Ascending aorta (tissue), 2 donors: ENCODE data around the gene SLC6A8. TPM values are rescaled to one million over a fixed set of nuclear protein-coding genes. Genes with fewer than 3 reads are reported as not detected.
"Not testable (repeated sequence)": the region's sequence is repeated elsewhere in the genome, so short reads cannot be mapped to it uniquely, and the experiment has no call there.

Experiments used
- DNase-seq, 2 donors: peaks; one replicate each; pipeline ENCODE4 v3.0.0-alpha.2; 2019; ENCODE audit warnings: low spot score in 2 of 2
- H3K27ac ChIP-seq, 2 donors: fragments of 200-600 bp; sonication (generic); one replicate each; pipeline ENCODE4 v1.5.1; 2016 to 2017; ENCODE audit warnings: mild to moderate bottlenecking in 1 of 2
- H3K27me3 ChIP-seq: fragments of 200-600 bp; sonication (generic); one replicate; pipeline ENCODE4 v1.5.1; 2017
- H3K36me3 ChIP-seq, 2 donors: fragments of 200-600 bp; sonication (generic); one replicate each; pipeline ENCODE4 v1.5.1; 2016
- H3K4me1 ChIP-seq, 2 donors: fragments of 200-600 bp; sonication (generic); one replicate each; pipeline ENCODE4 v1.5.1; 2016 to 2017; ENCODE audit warnings: mild to moderate bottlenecking in 1 of 2
- H3K4me3 ChIP-seq, 2 donors: fragments of 200-600 bp; sonication (generic); one replicate each; pipeline ENCODE4 v1.5.1; 2016 to 2017; ENCODE audit warnings: mild to moderate bottlenecking in 1 of 2
- H3K9me3 ChIP-seq, 2 donors: fragments of 200-600 bp; sonication (generic); one replicate each; pipeline ENCODE4 v1.5.1; 2016
- intact Hi-C: fragments of 100-400 bp; cut with DNase I; formaldehyde crosslinking; loops from one replicate; pipeline ENCODE4 v1.15.1; 2023
- total RNA-seq: library from RNA; depleted of rRNA; stranded (reverse); fragments of >200 nt; gene quantifications from one replicate; pipeline ENCODE4 v1.1.0, GENCODE V29; 2016
- TF ChIP-seq, protein P1 (sequence below), 3 experiments: fragments of 200-600 bp in 2 of 3; fragments of 450-650 bp in 1 of 3; sonication (generic) in 2 of 3; IDR thresholded peaks; one replicate each; pipeline ENCODE4 v1.5.1; 2016 to 2019; ENCODE audit warnings: antibody characterized with exemption in 3 of 3, mild to moderate bottlenecking in 1 of 3, moderate library complexity in 1 of 3

Gene SLC6A8
- total RNA-seq, 1 donor from 2014 or later: 44.2 TPM

DNA sequence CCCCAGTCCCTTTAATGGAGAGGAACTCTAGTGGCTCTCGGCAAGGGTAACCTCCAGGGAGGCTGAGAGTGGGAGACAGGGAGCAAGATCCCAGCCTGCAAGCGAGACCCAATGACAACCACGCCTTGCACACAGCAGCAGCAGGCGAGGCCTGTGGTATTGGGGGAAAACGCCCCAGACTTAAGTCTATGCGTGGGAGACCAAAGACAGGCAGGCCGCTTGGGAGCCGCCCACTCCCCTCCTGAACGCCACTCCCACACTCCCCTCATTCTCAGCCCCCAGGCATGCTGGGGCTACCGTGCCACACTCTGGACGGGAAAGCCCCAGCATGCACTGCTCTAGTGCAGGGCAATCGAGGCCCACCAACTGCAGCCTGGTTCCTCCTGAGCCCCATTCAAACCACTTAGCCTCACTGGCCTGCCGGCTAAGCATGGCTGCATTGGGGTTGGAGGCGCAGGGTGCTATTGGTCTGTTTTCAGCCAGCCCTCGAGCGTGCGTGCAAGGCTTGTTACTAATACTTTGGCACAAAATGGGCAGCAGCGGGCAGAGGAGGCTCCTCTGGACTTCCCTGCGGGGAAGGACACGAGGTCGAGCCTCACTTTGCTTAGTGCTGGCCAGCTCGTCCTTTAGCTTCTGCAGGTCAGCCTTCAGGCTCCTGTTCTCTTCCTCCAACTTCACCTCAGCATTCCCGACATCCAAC is 14.8 kb downstream of the SLC6A8 start:
- Histone ChIP-seq H3K27ac (no peak overlapping the region), H3K9me3 (no peaks in the 10 kb centered on the region), H3K4me1 (no peaks in the 10 kb centered on the region), H3K36me3 (peaks cover 9 to 14% of the 10 kb centered on the region in 2 donors), H3K27me3 (no peaks in the 10 kb centered on the region), H3K4me3 (no peak overlapping the region)
- DNase-seq: no peak
- TF ChIP-seq, protein P1, sequence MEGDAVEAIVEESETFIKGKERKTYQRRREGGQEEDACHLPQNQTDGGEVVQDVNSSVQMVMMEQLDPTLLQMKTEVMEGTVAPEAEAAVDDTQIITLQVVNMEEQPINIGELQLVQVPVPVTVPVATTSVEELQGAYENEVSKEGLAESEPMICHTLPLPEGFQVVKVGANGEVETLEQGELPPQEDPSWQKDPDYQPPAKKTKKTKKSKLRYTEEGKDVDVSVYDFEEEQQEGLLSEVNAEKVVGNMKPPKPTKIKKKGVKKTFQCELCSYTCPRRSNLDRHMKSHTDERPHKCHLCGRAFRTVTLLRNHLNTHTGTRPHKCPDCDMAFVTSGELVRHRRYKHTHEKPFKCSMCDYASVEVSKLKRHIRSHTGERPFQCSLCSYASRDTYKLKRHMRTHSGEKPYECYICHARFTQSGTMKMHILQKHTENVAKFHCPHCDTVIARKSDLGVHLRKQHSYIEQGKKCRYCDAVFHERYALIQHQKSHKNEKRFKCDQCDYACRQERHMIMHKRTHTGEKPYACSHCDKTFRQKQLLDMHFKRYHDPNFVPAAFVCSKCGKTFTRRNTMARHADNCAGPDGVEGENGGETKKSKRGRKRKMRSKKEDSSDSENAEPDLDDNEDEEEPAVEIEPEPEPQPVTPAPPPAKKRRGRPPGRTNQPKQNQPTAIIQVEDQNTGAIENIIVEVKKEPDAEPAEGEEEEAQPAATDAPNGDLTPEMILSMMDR (IDR thresholded peaks at IDR 0.05): no peak
- intact Hi-C loops: no loop called here

GRCh38 chrX:153703036-153703370 is 15.3 kb downstream of the SLC6A8 start:
- H3K4me3 ChIP-seq: no peak overlapping the region
- no peak overlapping the region for H3K27ac ChIP-seq
- no peaks in the 10 kb centered on the region for H3K27me3 ChIP-seq
- H3K9me3 ChIP-seq: no peaks in the 10 kb centered on the region
- H3K36me3 ChIP-seq: peaks cover 9 to 13% of the 10 kb centered on the region in 2 donors
- no peak for DNase-seq
- no peaks in the 10 kb centered on the region for H3K4me1 ChIP-seq
- intact Hi-C loops: no loop called here
- TF ChIP-seq, protein P1 (IDR thresholded peaks at IDR 0.05): no peak

DNA sequence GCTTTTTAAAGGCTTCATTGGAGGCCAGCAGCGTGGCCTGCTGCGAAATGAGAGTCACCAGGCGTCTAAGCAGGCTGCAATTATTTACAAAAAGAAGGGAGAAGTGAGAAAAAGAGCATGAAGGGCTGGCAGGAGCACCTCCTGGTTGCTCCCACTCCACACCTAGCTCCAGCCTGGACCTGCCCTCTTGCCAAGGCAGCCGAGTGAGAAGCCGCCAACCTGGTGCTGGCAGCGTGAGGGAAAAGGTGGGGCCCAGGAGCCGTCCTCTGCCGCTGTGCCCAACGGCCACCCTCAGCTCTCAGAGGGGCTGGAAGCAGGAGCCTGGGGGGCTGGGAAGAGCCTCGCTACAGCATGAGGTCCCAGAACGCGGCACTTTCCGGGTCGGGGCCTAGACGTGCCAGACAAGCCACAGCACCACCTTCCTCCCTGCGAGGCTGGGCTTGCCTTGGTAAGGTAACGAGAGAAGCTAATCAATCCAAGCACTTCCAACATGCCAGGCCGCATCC is 16.3 kb downstream of the SLC6A8 start:
- H3K36me3 ChIP-seq: peaks cover 9 to 13% of the 10 kb centered on the region in 2 donors
- no peaks in the 10 kb centered on the region for H3K4me1 ChIP-seq
- TF ChIP-seq, protein P1 (IDR thresholded peaks at IDR 0.05): no peak
- DNase-seq: no peak
- intact Hi-C loops: no loop called here
- no peaks in the 10 kb centered on the region for H3K9me3 ChIP-seq
- no peak overlapping the region for H3K4me3 ChIP-seq
- no peaks in the 10 kb centered on the region for H3K27me3 ChIP-seq
- H3K27ac ChIP-seq: no peak overlapping the region

DNA sequence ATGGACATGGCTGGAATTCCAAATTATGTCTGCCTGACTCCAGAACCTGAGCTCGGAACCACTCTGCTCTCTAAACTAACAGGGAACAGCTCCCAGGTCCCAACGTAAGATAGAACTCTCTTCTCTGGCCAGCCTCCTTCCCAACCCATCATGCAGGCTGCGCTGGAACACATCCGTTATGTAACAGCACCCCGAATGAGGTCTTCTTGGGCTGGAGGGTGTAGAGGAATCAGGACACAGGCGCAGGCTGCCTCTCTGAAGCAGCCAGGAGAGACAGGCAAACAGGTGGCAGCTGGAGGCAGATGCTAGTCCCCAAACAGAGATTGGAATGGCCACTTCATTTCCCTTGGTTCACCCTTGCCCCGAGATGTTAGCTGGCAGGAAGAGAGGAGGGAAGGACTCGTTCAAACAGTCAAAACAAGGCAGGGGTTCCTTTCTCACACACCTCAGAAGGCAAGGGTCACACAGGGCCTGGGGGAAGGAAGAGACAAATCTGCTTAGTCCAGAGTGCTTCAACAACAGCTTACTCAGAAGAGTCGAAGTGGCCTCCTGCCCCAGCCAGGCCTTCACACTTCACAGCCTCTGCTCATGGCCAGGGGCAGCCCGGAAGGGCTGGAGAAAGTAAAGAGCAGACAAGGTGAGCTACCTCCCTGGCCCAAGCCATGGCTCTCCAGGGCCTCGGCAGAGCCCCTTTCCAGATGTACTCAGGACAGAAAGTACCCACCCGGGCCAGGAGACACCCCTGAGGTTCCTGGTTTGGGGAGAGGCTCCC is 17.1 kb downstream of the SLC6A8 start:
- H3K9me3 ChIP-seq, H3K4me3 ChIP-seq, intact Hi-C loops, H3K4me1 ChIP-seq, DNase-seq, H3K27me3 ChIP-seq: not testable (repeated sequence)
- Histone ChIP-seq H3K36me3 (peaks cover 11 to 14% of the 10 kb centered on the region in 2 donors), H3K27ac (peak overlapping the region; percentile 46 to 48)

GRCh38 chrX:153705403-153706060 is 17.8 kb downstream of the SLC6A8 start:
- H3K27me3 ChIP-seq, DNase-seq, H3K4me1 ChIP-seq, H3K4me3 ChIP-seq, H3K9me3 ChIP-seq, intact Hi-C loops: not testable (repeated sequence)
- Histone ChIP-seq H3K27ac (peak overlapping the region; percentile 46 to 48), H3K36me3 (peaks cover 15 to 17% of the 10 kb centered on the region in 2 donors)

GRCh38 chrX:153706799-153707198 is 19.1 kb downstream of the SLC6A8 start:
- Histone ChIP-seq H3K4me1 (no peaks in the 10 kb centered on the region), H3K36me3 (peaks cover 6 to 9% of the 10 kb centered on the region in 2 donors), H3K27ac (no peak overlapping the region), H3K9me3 (no peaks in the 10 kb centered on the region), H3K4me3 (no peak overlapping the region), H3K27me3 (no peaks in the 10 kb centered on the region)
- intact Hi-C loops: no loop called here
- TF ChIP-seq, protein P1 (IDR thresholded peaks at IDR 0.05): no peak
- DNase-seq: no peak
